Hematopoietic multipotent progenitor cell treated with erythropoietin and hydrocortisone succinate and interleukin-3 and kit ligand, for 6 days (in vitro differentiated cells): ENCODE data around the gene RNU2-63P.
"Not testable (repeated sequence)": the region's sequence is repeated elsewhere in the genome, so short reads cannot be mapped to it uniquely, and the experiment has no call there.

Experiments used
- DNase-seq: peaks from one replicate; pipeline ENCODE4 v3.0.0-alpha.2; 2015

RNU2-63P gene

GRCh38 chr2:88016086-88016959, at the start of gene RNU2-63P:
TSS of gene RNU2-63P (minus strand) at chr2:88016547.
- peak; percentile 94 for DNase-seq

- DNase-seq = peak; percentile 28
Measured at GRCh38 chr2:88061295-88061694, 44.9 kb upstream of the RNU2-63P start.

GRCh38 chr2:88060907-88061275, 44.5 kb upstream of the RNU2-63P start:
- no peak for DNase-seq

- DNase-seq = peak; percentile 80
Measured at GRCh38 chr2:88059979-88060906, 43.9 kb upstream of the RNU2-63P start.

GRCh38 chr2:88058191-88058590, 41.8 kb upstream of the RNU2-63P start:
- DNase-seq = no peak

- DNase-seq = peak; percentile 80
Measured at GRCh38 chr2:88057437-88057844, 41.1 kb upstream of the RNU2-63P start.

- DNase-seq = peak; percentile 96
Measured at GRCh38 chr2:88055371-88056128, 39.2 kb upstream of the RNU2-63P start, which contains the start of gene KRCC1. TSS of gene KRCC1 (minus strand) at chr2:88055783. CDS start at chr2:88028563, 27,220 bp downstream.

- no peak for DNase-seq
Measured at GRCh38 chr2:88054782-88055370, 38.5 kb upstream of the RNU2-63P start.

- peak; percentile 29 for DNase-seq
Measured at GRCh38 chr2:88053934-88054781, 37.8 kb upstream of the RNU2-63P start.

GRCh38 chr2:88053296-88053695, 36.9 kb upstream of the RNU2-63P start:
- no peak for DNase-seq

- no peak for DNase-seq
Measured at GRCh38 chr2:88051792-88052191, 35.4 kb upstream of the RNU2-63P start.

- no peak for DNase-seq
Measured at GRCh38 chr2:88049622-88050021, 33.3 kb upstream of the RNU2-63P start.

- no peak for DNase-seq
Measured at GRCh38 chr2:88048541-88048940, 32.2 kb upstream of the RNU2-63P start.

GRCh38 chr2:88045561-88045960, 29.2 kb upstream of the RNU2-63P start:
- not testable (repeated sequence) for DNase-seq

GRCh38 chr2:88042476-88042875, 26.1 kb upstream of the RNU2-63P start:
- DNase-seq = no peak

GRCh38 chr2:88038263-88039105, 22.1 kb upstream of the RNU2-63P start:
- no peak for DNase-seq

- DNase-seq = no peak
Measured at GRCh38 chr2:88036606-88037005, 20.3 kb upstream of the RNU2-63P start.

GRCh38 chr2:88036182-88036581, 19.8 kb upstream of the RNU2-63P start:
- DNase-seq = no peak

- DNase-seq = no peak
Measured at GRCh38 chr2:88032070-88032702, 15.8 kb upstream of the RNU2-63P start.

- DNase-seq = no peak
Measured at GRCh38 chr2:88028931-88029330, 12.6 kb upstream of the RNU2-63P start.
